Suppressor macrophage treated with lipopolysaccharide for 4 hours (primary cell): ENCODE measurements around the gene OR2A12.
"Not testable (repeated sequence)": the region's sequence is repeated elsewhere in the genome, so short reads cannot be mapped to it uniquely, and the experiment has no call there.

Experiments
- DNase-seq: peaks from one replicate; pipeline ENCODE4 v3.0.0-alpha.2; 2020

Gene OR2A12

DNA sequence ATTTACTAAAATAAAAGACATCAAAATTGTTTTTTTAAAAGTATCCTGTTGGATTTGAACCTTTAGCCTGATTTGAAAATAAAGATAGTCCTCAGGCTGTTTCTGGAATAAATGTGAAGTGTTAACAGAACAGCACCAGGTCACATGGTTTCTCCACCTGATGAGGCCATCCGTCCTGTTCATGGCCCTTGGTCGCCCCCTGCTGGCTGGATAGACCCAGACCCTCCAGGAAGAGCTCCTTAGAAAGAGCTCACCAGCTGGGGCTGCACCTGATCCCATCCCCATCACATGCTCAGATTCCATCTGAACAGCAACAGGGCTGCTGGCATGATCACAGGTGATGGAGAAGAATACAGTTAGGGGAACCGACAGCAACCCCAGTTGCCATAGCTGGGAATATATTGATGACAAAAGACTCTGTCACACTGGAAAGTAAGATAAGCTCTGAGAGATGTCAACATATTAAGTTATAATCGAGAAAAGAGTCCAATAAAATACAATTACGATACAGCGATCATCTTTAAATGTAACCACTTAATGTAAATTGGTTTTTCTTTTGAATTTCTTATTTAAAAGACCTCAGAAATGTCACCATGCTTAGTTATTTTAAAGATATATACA lies 41.7 kb downstream of the OR2A12 start:
- peak; percentile 86 for DNase-seq

DNA sequence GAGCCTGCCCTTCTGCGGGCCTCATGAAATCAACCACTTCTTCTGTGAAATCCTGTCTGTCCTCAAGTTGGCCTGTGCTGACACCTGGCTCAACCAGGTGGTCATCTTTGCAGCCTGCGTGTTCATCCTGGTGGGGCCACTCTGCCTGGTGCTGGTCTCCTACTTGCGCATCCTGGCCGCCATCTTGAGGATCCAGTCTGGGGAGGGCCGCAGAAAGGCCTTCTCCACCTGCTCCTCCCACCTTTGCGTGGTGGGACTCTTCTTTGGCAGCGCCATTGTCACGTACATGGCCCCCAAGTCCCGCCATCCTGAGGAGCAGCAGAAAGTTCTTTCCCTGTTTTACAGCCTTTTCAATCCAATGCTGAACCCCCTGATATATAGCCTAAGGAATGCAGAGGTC lies 43.5 kb downstream of the OR2A12 start:
- DNase-seq = not testable (repeated sequence)

- no peak for DNase-seq
Observed at GRCh38 chr7:144130730-144131129, 44.7 kb downstream of the OR2A12 start.

DNA sequence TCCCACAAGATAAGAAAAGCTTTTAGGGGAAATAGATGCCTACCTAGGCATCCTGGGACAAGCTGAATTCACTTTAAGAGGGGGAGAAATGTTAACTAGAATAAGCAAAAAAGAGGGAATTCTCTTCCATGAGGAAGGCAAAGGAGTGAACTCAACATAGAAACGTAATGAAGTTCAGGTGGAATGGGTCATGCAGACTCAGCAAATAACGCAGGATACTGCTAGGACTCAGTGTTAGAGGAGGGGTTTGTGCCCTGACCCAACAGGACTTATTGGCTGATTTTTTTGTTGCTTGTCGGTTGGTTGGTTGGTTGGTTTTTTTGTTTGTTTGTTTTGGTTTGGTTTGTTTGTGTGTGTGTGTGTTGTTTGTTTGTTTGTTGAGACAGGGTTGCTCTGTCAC lies 46.2 kb downstream of the OR2A12 start:
- DNase-seq = no peak

DNA sequence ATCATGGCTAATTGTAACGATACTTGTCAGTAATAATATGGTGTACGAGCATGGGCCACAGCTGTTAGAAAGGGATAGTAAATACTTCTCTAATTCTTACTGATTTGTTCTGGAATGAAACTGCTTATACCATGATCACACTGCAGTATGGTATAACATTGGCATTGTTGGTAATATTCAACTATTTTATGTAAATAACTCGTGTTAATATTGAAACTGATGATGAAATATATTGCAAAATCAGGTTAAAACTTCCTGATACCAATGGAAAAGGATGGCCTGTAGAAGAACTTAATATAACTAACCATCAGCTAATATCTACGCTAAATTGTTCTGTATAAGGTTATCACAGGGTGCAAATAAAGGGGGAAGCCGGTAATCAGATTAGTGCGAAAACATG lies 47.2 kb downstream of the OR2A12 start:
- peak; percentile 37 for DNase-seq

DNA sequence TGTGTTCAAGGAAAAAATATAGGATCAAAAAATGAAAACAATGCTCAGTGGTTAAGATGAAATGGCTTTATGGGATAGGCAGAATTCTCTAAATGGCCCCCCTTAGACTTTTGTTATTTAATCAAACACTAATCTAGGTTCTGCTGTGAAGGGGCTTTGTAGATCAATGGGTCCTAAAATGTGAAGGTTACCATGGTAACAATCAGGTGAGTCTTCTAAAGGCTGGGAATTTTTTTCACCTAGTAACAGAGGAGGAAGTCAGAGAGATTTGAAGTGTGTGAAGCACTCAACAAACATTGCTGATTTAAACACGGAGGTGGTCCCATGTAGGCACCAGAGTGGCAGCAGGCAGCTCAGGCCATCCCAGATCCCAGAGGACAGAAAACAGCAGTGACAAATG lies 48.0 kb downstream of the OR2A12 start:
- DNase-seq = no peak

DNA sequence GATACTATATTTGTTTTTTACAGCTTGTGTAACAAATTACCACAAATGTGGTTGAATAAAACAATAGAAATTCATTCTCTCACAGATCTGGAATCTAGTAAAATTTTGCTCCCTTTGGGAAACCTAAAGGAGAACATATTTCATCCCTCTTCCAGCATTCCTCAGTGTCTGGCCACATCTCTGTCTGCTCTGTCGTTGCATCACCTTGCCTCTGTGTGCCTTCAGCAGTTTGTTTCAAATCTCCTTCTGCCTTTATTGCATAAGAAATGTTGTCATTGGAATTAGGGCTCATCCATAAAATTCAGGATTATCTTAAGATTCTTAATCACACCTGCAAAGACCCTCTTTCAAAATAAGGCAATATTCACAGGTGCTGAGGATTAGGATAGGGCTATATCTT lies 51.4 kb downstream of the OR2A12 start:
- no peak for DNase-seq

DNA sequence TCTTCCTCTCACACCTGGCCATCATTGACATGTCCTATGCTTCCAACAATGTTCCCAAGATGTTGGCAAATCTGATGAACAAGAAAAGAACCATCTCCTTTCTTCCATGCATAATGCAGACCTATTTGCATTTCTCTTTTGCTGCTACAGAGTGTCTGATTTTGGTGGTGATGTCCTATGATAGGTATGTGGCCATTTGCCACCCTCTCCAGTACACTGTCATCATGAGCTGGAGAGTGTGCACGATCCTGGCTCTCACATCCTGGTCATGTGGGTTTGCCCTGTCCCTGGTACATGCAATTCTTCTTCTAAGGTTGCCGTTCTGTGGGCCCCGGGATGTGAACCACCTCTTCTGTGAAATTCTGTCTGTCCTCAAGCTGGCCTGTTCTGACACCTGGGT lies 56.1 kb downstream of the OR2A12 start:
- no peak for DNase-seq

DNA sequence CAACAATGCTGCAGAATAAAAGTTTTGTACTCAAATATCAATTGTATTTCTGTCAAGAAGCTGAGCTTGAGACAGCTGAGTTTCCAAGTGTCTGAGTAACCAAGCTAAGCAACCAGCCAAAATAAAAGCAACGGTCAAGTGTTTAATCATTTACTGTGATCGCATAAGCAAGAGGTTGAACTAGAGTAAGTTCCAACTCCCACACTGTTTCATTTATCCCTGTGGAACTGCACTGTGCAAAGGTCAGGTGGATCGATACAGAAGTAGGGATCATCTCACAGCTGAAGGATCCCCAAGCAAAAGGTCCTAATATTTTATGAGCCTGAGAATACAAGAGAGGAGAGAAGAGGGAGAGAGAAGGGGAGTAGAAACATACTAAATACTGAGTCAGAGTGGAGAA lies 58.3 kb downstream of the OR2A12 start:
- no peak for DNase-seq

DNA sequence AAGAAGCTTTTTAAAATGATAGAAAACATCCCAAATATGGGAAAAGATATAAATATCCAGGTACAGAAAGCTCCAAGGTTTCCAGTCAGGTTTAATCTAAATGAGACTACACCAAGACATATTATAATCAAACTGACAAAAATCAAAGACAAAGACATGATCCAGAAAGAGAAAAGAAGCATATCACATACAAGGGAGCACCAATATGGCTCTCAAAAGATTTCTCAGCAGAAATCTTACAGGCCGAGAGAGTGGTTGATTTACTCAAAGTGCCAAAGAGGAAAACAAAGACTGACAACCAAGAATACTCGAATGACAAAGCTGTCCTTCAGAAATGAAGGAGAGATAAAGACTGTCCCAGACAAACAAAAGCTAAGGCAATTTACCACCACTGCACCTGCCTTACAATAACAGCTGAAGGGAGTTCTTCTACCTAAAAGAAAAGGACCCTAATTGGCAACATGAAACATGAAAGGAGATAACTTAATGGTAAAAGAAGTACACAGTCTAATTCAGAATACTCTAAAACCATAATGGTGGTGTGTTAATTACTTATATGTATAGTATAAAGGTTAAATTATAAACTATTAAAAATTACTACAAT lies 62.2 kb downstream of the OR2A12 start:
- no peak for DNase-seq
